Stimulated activated CD8-positive, alpha-beta memory T cell treated with anti-CD3 and anti-CD28 coated beads, Interleukin-4, amount 100 ng/mL, for 48 hours (primary cell): Measurements from ENCODE around the gene TAF4B.
"Not testable (repeated sequence)": the region's sequence is repeated elsewhere in the genome, so short reads cannot be mapped to it uniquely, and the experiment has no call there.

ENCODE experiments used
- DNase-seq: peaks from one replicate; pipeline ENCODE4 v3.0.0-alpha.2; 2020

The TAF4B gene

GRCh38 chr18:26309281-26309680 lies 83.0 kb downstream of the TAF4B start:
- no peak for DNase-seq

- no peak for DNase-seq
Measured at GRCh38 chr18:26312199-26312598, 86.0 kb downstream of the TAF4B start.

- DNase-seq = no peak
Measured at GRCh38 chr18:26317398-26317797, 91.2 kb downstream of the TAF4B start.

GRCh38 chr18:26320686-26321085 lies 94.4 kb downstream of the TAF4B start:
- no peak for DNase-seq

- DNase-seq = no peak
Measured at GRCh38 chr18:26322890-26323653, 96.8 kb downstream of the TAF4B start.

- no peak for DNase-seq
Measured at GRCh38 chr18:26325771-26326170, 99.5 kb downstream of the TAF4B start.

GRCh38 chr18:26327062-26327461 lies 100.8 kb downstream of the TAF4B start:
- no peak for DNase-seq

GRCh38 chr18:26332991-26333390 lies 106.7 kb downstream of the TAF4B start:
- no peak for DNase-seq

GRCh38 chr18:26335156-26335555 lies 108.9 kb downstream of the TAF4B start:
- DNase-seq = no peak

GRCh38 chr18:26335571-26336487 lies 109.6 kb downstream of the TAF4B start:
- no peak for DNase-seq

- no peak for DNase-seq
Measured at GRCh38 chr18:26336572-26336971, 110.3 kb downstream of the TAF4B start.

GRCh38 chr18:26342646-26343045 lies 116.4 kb downstream of the TAF4B start:
- DNase-seq = no peak

GRCh38 chr18:26350961-26351360 lies 124.7 kb downstream of the TAF4B start:
- DNase-seq = no peak

- no peak for DNase-seq
Measured at GRCh38 chr18:26356045-26356785, 130.0 kb downstream of the TAF4B start.

GRCh38 chr18:26357960-26358359 lies 131.7 kb downstream of the TAF4B start:
- no peak for DNase-seq

- DNase-seq = no peak
Measured at GRCh38 chr18:26362021-26362420, 135.8 kb downstream of the TAF4B start.

- DNase-seq = no peak
Measured at GRCh38 chr18:26367425-26367824, 141.2 kb downstream of the TAF4B start.

GRCh38 chr18:26370037-26370436 lies 143.8 kb downstream of the TAF4B start:
- no peak for DNase-seq

GRCh38 chr18:26376105-26376504 lies 149.9 kb downstream of the TAF4B start:
- DNase-seq = no peak

GRCh38 chr18:26378701-26379100 lies 152.5 kb downstream of the TAF4B start:
- no peak for DNase-seq

- not testable (repeated sequence) for DNase-seq
Measured at GRCh38 chr18:26381555-26381954, 155.3 kb downstream of the TAF4B start.

- DNase-seq = no peak
Measured at GRCh38 chr18:26383454-26384270, 157.4 kb downstream of the TAF4B start.
